ENCODE measurements around the gene SCRN2.

- no peak for TF ChIP-seq CTCF (IDR thresholded peaks at IDR 0.05)
- TF ChIP-seq POLR2A (IDR thresholded peaks at IDR 0.05): no peak
Observed at GRCh38 chr17:47792979-47793378, 48.1 kb downstream of the SCRN2 start.

Data from breast epithelium (tissue), 3 donors.